K562 (cell line): ENCODE measurements around the gene HOXA13.
A peak's percentile ranks its signal among the peaks of the same experiment; 100 is the strongest.

Source experiments
- CBX8 ChIP-seq: fragments of 200-600 bp; sonication (generic); IDR thresholded peaks from 2 replicates; pipeline ENCODE4 v1.6.1; 2012; ENCODE audit warnings: borderline replicate concordance, mixed run types, low read depth, mild to moderate bottlenecking, moderate library complexity, mixed read lengths, low read length, control low read depth, inconsistent platforms; ENCODE audit not compliant: poor library complexity, severe bottlenecking; ENCODE audit errors: extremely low read depth
- CREB1 ChIP-seq, 2 experiments: sonication (generic) in 1 of 2; formaldehyde crosslinking in 1 of 2; IDR thresholded peaks; 2 replicates each; pipeline versions ENCODE4 v1.6.1 to v1.8.0; 2012 to 2022; ENCODE audit warnings: inconsistent platforms in 1 of 2, mild to moderate bottlenecking in 1 of 2, missing genetic modification reagents in 1 of 2, moderate library complexity in 1 of 2
- CTBP1 ChIP-seq: fragments of 450-650 bp; IDR thresholded peaks from 2 replicates; pipeline ENCODE4 v1.6.1; 2016; ENCODE audit warnings: borderline replicate concordance
- CTCF ChIP-seq, 3 experiments: IDR thresholded peaks in 2 of 3; conservative IDR thresholded peaks in 1 of 3; 2 replicates each; pipeline ENCODE4 v1.5.1; 2011 to 2012; ENCODE audit warnings: low read length in 3 of 3, mild to moderate bottlenecking in 3 of 3, control low read depth in 2 of 3, improper control_type of control experiment in 1 of 3, inconsistent platforms in 1 of 3, low read depth in 1 of 3, mixed read lengths in 1 of 3, moderate library complexity in 1 of 3; ENCODE audit not compliant: insufficient read depth in 2 of 3
- FOXJ3 ChIP-seq: sonication (generic); formaldehyde crosslinking; IDR thresholded peaks from 2 replicates; pipeline ENCODE4 v1.4.0; 2020; ENCODE audit warnings: mild to moderate bottlenecking, missing genetic modification reagents
- GABPA ChIP-seq: fragments of 200-800 bp; sonication (Bioruptor generic); conservative IDR thresholded peaks from 2 replicates; pipeline ENCODE4 v1.6.1; 2016; ENCODE audit warnings: low read depth, missing genetic modification characterization, missing compliant biosample characterization
- JUN ChIP-seq, 2 experiments: sonication (generic) in 1 of 2; formaldehyde crosslinking in 1 of 2; IDR thresholded peaks; 2 replicates each; pipeline versions ENCODE4 v1.6.1 to v1.8.0; 2012 to 2022; ENCODE audit warnings: borderline replicate concordance in 2 of 2, mild to moderate bottlenecking in 2 of 2, improper control_type of control experiment in 1 of 2, low read depth in 1 of 2, low read length in 1 of 2, missing genetic modification reagents in 1 of 2
- MED1 ChIP-seq: sonication (generic); formaldehyde crosslinking; IDR thresholded peaks from 2 replicates; pipeline ENCODE4 v1.8.1; 2023; ENCODE audit warnings: missing genetic modification reagents, borderline replicate concordance
- POLR2A ChIP-seq: fragments of 450-650 bp; conservative IDR thresholded peaks from 2 replicates; pipeline ENCODE4 v1.6.1; 2016
- SMC3 ChIP-seq: conservative IDR thresholded peaks from 2 replicates; pipeline ENCODE4 v1.6.1; 2011; ENCODE audit warnings: low read depth, low read length, improper control_type of control experiment; ENCODE audit not compliant: insufficient read depth
- SP1 ChIP-seq: sonication (generic); formaldehyde crosslinking; IDR thresholded peaks from 2 replicates; pipeline ENCODE4 v1.8.1; 2022; ENCODE audit warnings: mild to moderate bottlenecking, missing genetic modification reagents
- ZNF274 ChIP-seq: IDR thresholded peaks from 2 replicates; pipeline ENCODE4 v1.6.1; 2011; ENCODE audit warnings: low read depth, mild to moderate bottlenecking, low read length, moderate library complexity, borderline replicate concordance
- ZZZ3 ChIP-seq: fragments of 450-650 bp; IDR thresholded peaks from 2 replicates; pipeline ENCODE4 v1.6.1; 2016; ENCODE audit warnings: antibody characterized with exemption, mild to moderate bottlenecking, moderate library complexity

GRCh38 chr7:27150568-27151340 is 49.1 kb downstream of the HOXA13 start:
- peak; percentile 64 to 82 (median 72) for TF ChIP-seq CTCF (IDR thresholded peaks at IDR 0.05 in 2 of 3, conservative IDR thresholded peaks at IDR 0.05 in 1 of 3; ENCODE audit: insufficient read depth in 2 of 3, low read depth in 1 of 3, low read length in 3 of 3)
- TF ChIP-seq SP1 (CRISPR knock-in tag) = no peak
- no peak for TF ChIP-seq JUN (IDR thresholded peaks at IDR 0.05; ENCODE audit: borderline replicate concordance, low read depth, low read length)
- TF ChIP-seq JUN (CRISPR knock-in tag; IDR thresholded peaks at IDR 0.05; ENCODE audit: borderline replicate concordance) = no peak
- TF ChIP-seq FOXJ3 (CRISPR knock-in tag) = no peak
- no peak for TF ChIP-seq POLR2A
- no peak for TF ChIP-seq CTBP1
- TF ChIP-seq CBX8 = no peak
- no peak for TF ChIP-seq ZZZ3
- no peak for TF ChIP-seq MED1 (CRISPR knock-in tag)
- no peak for TF ChIP-seq ZNF274
- TF ChIP-seq CREB1 (IDR thresholded peaks at IDR 0.05) = no peak
- no peak for TF ChIP-seq CREB1 (CRISPR knock-in tag; IDR thresholded peaks at IDR 0.05)
- peak; percentile 57; the same call in 1 of the 2 replicates for TF ChIP-seq SMC3
- TF ChIP-seq GABPA (tag) = no peak
